ENCODE data around the gene NPHP1.
"Not testable (repeated sequence)": the region's sequence is repeated elsewhere in the genome, so short reads cannot be mapped to it uniquely, and the experiment has no call there.

The NPHP1 gene

GRCh38 chr2:110204408-110205385 is at the start of gene NPHP1:
Gene NPHP1, minus strand, starts transcription at chr2:110205013. Its CDS starts 45 bp downstream, at chr2:110204968.
- DNase-seq: peak; percentile 86

GRCh38 chr2:110248081-110248795 is 43.4 kb upstream of the NPHP1 start:
- not testable (repeated sequence) for DNase-seq

GRCh38 chr2:110245488-110246435 is 40.9 kb upstream of the NPHP1 start:
- DNase-seq: not testable (repeated sequence)

- not testable (repeated sequence) for DNase-seq
Measured at GRCh38 chr2:110243283-110243682, 38.5 kb upstream of the NPHP1 start.

GRCh38 chr2:110234514-110234913 is 29.7 kb upstream of the NPHP1 start:
- DNase-seq: not testable (repeated sequence)

GRCh38 chr2:110229886-110230285 is 25.1 kb upstream of the NPHP1 start:
- DNase-seq: not testable (repeated sequence)

GRCh38 chr2:110222626-110223025 is 17.8 kb upstream of the NPHP1 start:
- not testable (repeated sequence) for DNase-seq

- DNase-seq: no peak
Measured at GRCh38 chr2:110221938-110222337, 17.1 kb upstream of the NPHP1 start.

- no peak for DNase-seq
Measured at GRCh38 chr2:110220190-110220564, 15.4 kb upstream of the NPHP1 start.

- no peak for DNase-seq
Measured at GRCh38 chr2:110219496-110220189, 14.8 kb upstream of the NPHP1 start.

GRCh38 chr2:110218889-110219288 is 14.1 kb upstream of the NPHP1 start:
- DNase-seq: not testable (repeated sequence)

- no peak for DNase-seq
Measured at GRCh38 chr2:110216803-110217202, 12.0 kb upstream of the NPHP1 start.

GRCh38 chr2:110216199-110216598 is 11.4 kb upstream of the NPHP1 start:
- DNase-seq: no peak

- no peak for DNase-seq
Measured at GRCh38 chr2:110215566-110216158, 10.8 kb upstream of the NPHP1 start.

GRCh38 chr2:110215091-110215490 is 10.3 kb upstream of the NPHP1 start:
- DNase-seq: no peak

GRCh38 chr2:110213522-110213921 is 8.7 kb upstream of the NPHP1 start:
- not testable (repeated sequence) for DNase-seq

- DNase-seq: peak; percentile 80
Measured at GRCh38 chr2:110211938-110212858, 7.4 kb upstream of the NPHP1 start, which contains the start of gene MTLN. Gene MTLN, minus strand, starts transcription at chr2:110212547. Its CDS starts 22 bp downstream, at chr2:110212525.

- DNase-seq: peak; percentile 16
Measured at GRCh38 chr2:110205660-110206455, 1.0 kb upstream of the NPHP1 start.

- no peak for DNase-seq
Measured at GRCh38 chr2:110198016-110198415, 6.8 kb downstream of the NPHP1 start.

Measured in activated CD4-positive, alpha-beta T cell treated with anti-CD3 and anti-CD28 coated beads, Interleukin-10, Interleukin-2, amounts not matched to agents 100 ng/mL and 50 ng/mL, durations not matched to agents 16 hours and 8 hours (primary cell).